T-helper 2 cell treated with Interferon-gamma antibody and Interleukin-4, amounts not matched to agents 5 μg/mL and 100 μg/mL, for 36 hours (primary cell): ENCODE data around the gene ZNF214.
"Not testable (repeated sequence)": the region's sequence is repeated elsewhere in the genome, so short reads cannot be mapped to it uniquely, and the experiment has no call there.

Experiments used
- DNase-seq: peaks from one replicate; pipeline ENCODE4 v3.0.0; 2021; ENCODE audit warnings: low spot score
- H3K27ac Mint-ChIP-seq: one replicate; pipeline ENCODE4 v1.8.0; 2021; ENCODE audit warnings: mild to moderate bottlenecking, mixed read lengths
- H3K27me3 Mint-ChIP-seq: one replicate; pipeline ENCODE4 v1.8.0; 2021; ENCODE audit warnings: low read depth, mixed read lengths
- H3K36me3 Mint-ChIP-seq: one replicate; pipeline ENCODE4 v1.8.0; 2021; ENCODE audit warnings: low read depth, mixed read lengths
- H3K4me1 Mint-ChIP-seq: one replicate; pipeline ENCODE4 v1.8.0; 2021; ENCODE audit warnings: low read depth, mixed read lengths
- H3K4me3 Mint-ChIP-seq: one replicate; pipeline ENCODE4 v1.8.0; 2022; ENCODE audit warnings: mild to moderate bottlenecking, moderate library complexity, mixed read lengths
- H3K9me3 Mint-ChIP-seq: one replicate; pipeline ENCODE4 v1.8.0; 2021; ENCODE audit warnings: mixed read lengths

Gene ZNF214

DNA sequence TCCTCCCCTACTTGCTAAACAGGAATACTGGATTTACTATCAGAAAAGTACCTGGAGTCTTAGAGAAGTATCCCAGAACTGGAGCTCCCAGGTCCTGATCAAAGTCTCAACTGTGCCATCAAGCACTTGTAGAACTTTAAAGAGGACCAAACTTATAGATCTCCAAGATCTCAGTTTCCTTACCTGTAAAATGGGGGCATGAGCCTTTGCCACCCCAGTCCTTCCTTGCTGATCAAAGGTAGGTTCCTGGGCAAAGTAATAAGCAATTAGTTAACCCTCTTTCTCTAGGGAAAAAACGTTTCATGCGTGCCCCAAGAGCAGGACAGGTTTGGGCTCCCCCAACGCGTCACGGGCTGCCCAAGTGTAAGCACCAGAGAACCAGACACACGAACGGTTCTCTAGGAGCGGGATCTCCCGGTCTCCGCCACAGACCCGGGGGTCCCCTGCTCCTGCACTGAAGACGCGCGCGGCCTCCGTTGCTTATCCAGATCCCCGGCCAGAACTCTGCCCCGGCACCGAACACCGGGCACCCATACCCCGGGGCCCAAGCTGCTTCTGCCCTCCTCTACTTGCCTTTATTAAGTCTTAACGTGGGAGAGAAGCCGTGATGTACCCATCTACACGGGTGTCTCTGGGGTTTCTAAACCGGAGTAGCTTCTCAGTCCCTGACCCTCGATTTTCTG lies 505 bp downstream of the ZNF214 start:
- Mint-ChIP-seq H3K27ac (no peak overlapping the region), H3K36me3 (no peaks in the 10 kb centered on the region), H3K4me1 (peaks cover 2% of the 10 kb centered on the region), H3K4me3 (peak overlapping the region; percentile 44), H3K9me3 (no peaks in the 10 kb centered on the region), H3K27me3 (peaks cover 30% of the 10 kb centered on the region)
- DNase-seq, result no peak

DNA sequence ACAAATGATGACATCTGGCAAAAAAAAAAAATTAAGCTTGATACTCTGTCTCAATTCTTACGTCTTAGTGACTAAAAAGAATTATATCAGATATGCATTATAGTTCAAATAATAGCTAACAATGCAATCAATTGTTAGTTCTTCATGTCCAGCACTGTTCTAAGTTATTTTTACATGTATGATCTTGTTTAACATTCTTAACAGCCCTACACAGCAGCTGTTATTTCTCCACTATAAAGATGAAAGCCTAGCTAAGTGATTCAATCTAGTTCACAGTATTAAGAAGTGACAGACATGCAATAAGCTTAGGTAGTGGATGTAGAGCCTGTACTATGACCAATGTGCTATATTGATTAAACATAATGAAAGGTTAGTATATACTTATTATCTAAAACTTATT lies 4.1 kb downstream of the ZNF214 start:
- Mint-ChIP-seq H3K9me3 (no peaks in the 10 kb centered on the region), H3K4me1 (peaks cover 2% of the 10 kb centered on the region), H3K27me3 (peaks cover 25% of the 10 kb centered on the region), H3K36me3 (no peaks in the 10 kb centered on the region), H3K4me3 (no peak overlapping the region), H3K27ac (no peak overlapping the region)
- no peak for DNase-seq

DNA sequence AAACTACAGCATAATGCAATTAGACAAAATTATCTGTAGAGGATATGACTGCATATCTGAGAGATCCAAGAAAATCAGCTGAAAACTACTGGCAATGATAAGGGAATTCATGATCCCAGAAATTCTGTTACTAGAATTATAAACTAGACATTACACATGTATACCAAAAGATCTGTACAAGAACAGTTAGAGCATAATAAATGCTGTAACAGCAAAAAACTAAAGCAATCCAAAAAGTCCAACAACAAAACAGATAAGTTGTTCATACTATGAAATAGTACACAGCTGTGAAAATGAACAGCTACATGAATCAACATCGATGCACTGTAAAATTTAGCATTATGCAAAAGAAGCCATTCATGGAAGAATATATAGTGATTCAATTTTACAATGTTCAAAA lies 6.0 kb downstream of the ZNF214 start:
- Mint-ChIP-seq H3K4me1 (no peaks in the 10 kb centered on the region), H3K4me3 (no peak overlapping the region), H3K9me3 (no peaks in the 10 kb centered on the region), H3K27ac (no peak overlapping the region), H3K36me3 (no peaks in the 10 kb centered on the region), H3K27me3 (peaks cover 8% of the 10 kb centered on the region)
- no peak for DNase-seq

DNA sequence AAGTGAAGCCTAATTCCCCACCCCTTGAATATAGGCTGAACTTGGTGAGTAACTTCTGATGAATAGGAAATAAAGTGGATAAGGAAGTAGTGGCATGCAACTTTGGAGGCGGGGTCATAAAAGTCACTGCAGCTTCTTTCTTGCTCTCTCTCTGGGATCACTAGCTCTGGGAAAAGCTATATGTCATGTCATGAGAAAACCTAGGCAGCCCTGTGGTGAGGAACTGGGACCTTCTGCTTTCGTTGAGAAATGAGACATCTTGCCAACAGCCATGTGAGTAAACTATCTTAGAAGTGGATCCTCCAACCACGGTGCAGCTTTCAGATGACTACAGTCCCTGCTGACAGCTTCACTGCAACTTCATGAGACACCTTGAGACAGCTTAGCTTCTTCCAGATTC lies 15.7 kb downstream of the ZNF214 start:
- H3K27ac Mint-ChIP-seq, result no peak overlapping the region
- H3K36me3 Mint-ChIP-seq, result no peaks in the 10 kb centered on the region
- no peak overlapping the region for H3K4me3 Mint-ChIP-seq
- no peaks in the 10 kb centered on the region for H3K4me1 Mint-ChIP-seq
- no peaks in the 10 kb centered on the region for H3K9me3 Mint-ChIP-seq
- DNase-seq, result no peak
- peaks cover 2% of the 10 kb centered on the region for H3K27me3 Mint-ChIP-seq

DNA sequence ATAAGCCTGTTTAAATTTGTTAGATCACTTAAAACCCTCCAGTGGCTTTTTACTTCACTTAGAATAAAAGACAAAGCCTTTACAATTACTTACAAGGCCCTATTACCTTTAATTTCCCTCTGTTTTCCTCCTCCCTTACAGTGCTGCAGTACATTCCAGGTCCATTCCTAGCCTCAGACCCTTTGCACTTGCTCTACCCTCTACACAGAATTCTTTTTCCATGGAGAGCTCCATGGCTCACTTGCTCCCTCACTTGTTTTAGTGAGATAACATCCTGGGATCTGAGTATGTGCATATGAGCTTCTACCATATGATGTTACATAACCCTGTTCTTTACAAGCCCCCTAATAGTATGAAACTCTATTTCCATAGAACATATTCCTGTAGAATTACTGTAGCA lies 24.4 kb downstream of the ZNF214 start:
- no peak overlapping the region for H3K4me3 Mint-ChIP-seq
- no peak for DNase-seq
- no peaks in the 10 kb centered on the region for H3K36me3 Mint-ChIP-seq
- no peak overlapping the region for H3K27ac Mint-ChIP-seq
- H3K4me1 Mint-ChIP-seq, result no peaks in the 10 kb centered on the region
- H3K27me3 Mint-ChIP-seq, result peaks cover 9% of the 10 kb centered on the region
- no peaks in the 10 kb centered on the region for H3K9me3 Mint-ChIP-seq

DNA sequence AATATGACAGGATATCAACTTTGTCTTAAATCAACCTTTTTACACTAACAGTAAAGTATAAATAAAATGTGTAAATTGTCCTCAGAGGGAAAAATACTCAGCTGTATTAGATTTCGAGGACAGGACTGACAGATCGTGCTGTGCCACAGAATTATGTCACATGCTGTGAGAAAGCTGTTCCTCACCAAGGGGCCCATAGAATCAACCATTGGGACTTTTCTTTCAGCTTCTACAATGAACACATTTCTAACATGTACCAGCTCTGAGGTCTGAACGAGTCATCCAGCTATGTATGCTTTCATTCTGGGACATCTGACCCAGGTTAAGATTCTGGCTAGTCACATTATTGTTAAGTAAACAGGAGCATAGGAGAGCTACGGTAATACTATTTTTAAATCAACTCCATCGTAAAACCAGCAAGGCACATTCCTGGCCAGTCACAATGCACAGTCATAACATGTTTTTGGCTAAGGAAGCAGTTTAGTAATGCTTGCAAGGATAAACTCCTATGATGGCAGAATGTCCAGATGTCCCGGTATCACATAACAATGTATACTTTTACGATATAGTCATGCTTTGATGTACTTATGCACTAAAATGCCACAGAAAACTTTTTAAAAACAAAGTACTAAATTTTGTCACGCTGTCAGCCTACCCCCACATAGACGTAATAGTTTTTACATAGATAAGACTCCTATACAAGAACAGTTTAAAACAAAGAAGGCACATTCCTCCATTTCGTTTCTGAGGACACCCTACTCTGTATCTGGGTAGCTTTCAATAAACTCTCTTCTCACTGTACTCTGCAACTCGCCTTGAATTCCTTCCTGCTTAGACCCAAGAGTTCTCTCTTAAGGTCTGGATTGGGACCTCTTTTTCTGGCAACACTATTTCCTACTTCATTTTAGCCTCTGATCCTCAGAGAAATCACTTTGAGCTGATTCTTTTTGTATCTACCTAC lies 27.4 kb downstream of the ZNF214 start:
- no peak overlapping the region for H3K27ac Mint-ChIP-seq
- H3K4me3 Mint-ChIP-seq, result no peak overlapping the region
- no peaks in the 10 kb centered on the region for H3K9me3 Mint-ChIP-seq
- H3K4me1 Mint-ChIP-seq, result no peaks in the 10 kb centered on the region
- H3K27me3 Mint-ChIP-seq, result no peaks in the 10 kb centered on the region
- H3K36me3 Mint-ChIP-seq, result no peaks in the 10 kb centered on the region
- DNase-seq, result no peak

DNA sequence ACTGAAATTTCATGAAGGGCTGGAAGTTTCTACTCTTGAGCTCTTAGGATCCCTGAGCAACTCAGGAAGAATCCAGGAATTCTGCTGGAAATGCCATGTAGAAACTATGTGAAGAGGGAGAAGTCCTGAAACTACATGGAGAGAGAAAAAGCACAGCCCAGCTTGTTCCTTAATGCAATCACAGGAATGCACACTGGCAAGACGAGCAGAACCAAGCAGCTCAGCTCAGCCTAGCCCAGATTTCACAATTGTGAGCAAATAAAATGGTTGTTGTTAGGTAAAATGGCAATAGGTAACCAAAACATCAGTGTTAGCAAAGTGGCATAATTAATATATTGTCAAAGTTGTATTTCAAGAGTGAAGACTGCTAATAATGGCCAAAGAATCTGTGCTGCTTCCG lies 28.1 kb downstream of the ZNF214 start:
- Mint-ChIP-seq H3K4me3 (no peak overlapping the region), H3K9me3 (no peaks in the 10 kb centered on the region), H3K36me3 (no peaks in the 10 kb centered on the region), H3K4me1 (no peaks in the 10 kb centered on the region), H3K27ac (no peak overlapping the region), H3K27me3 (no peaks in the 10 kb centered on the region)
- DNase-seq, result no peak

DNA sequence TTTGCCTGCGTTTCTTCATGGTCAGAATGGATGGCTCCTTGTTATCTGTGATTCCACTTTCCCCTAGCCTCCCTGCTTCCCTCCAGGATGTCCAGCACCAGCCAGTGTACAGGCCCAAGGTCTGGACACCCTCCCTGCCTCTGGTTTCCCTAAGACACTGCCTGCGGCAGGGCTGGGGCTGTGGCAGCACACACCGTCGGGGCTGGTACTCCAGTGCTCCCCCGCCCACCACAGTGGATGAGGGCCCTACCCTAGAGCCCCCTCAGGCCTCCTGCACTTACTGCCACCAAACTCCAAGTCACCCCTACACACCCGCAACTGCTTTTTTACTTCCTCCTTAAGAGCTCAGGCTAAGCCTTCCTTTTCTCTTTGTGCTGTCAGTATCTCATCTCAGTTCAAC lies 28.9 kb downstream of the ZNF214 start:
- Mint-ChIP-seq H3K9me3 (no peaks in the 10 kb centered on the region), H3K4me1 (no peaks in the 10 kb centered on the region), H3K27me3 (no peaks in the 10 kb centered on the region), H3K27ac (no peak overlapping the region), H3K4me3 (no peak overlapping the region), H3K36me3 (no peaks in the 10 kb centered on the region)
- no peak for DNase-seq

DNA sequence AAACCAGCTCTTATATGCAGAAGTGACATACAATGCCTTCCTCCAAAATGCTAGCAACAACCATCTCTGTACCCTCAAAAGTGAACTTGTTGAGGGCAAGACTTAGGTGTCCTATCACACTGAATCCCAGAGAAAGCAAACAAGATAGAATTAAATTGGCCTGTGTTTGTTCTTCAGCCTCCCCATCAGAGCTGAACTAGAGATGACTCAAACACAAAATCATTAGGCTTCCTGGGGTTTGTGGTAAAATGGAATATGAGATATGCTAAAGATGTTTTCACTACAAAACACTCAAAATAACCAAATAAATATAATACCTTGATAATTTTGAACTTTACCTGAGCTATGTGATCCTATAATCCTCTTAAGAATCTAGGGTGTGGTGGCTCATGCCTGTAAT lies 31.6 kb downstream of the ZNF214 start:
- Mint-ChIP-seq H3K27ac (no peak overlapping the region), H3K4me3 (no peak overlapping the region), H3K36me3 (no peaks in the 10 kb centered on the region), H3K9me3 (no peaks in the 10 kb centered on the region), H3K4me1 (no peaks in the 10 kb centered on the region), H3K27me3 (no peaks in the 10 kb centered on the region)
- no peak for DNase-seq

DNA sequence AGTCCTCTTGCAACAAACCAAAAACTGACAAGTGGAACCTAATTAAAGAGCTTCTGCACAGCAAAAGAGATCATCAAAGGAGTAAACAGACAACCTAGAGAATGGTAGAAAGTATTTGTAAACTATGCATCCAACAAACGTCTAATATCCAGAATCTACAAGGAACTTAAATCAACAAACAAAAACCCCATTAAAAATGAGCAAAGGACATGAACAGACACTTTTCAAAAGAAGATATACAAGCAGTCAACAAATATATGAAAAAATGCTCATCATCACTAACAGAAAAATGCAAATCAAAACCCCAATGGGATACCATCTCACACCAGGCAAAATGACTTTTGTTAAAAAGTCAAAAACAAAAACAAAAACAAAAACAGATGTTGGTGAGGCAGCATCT lies 33.7 kb downstream of the ZNF214 start:
- DNase-seq, result no peak
- no peaks in the 10 kb centered on the region for H3K9me3 Mint-ChIP-seq
- H3K36me3 Mint-ChIP-seq, result no peaks in the 10 kb centered on the region
- no peaks in the 10 kb centered on the region for H3K27me3 Mint-ChIP-seq
- no peak overlapping the region for H3K27ac Mint-ChIP-seq
- no peaks in the 10 kb centered on the region for H3K4me1 Mint-ChIP-seq
- no peak overlapping the region for H3K4me3 Mint-ChIP-seq

DNA sequence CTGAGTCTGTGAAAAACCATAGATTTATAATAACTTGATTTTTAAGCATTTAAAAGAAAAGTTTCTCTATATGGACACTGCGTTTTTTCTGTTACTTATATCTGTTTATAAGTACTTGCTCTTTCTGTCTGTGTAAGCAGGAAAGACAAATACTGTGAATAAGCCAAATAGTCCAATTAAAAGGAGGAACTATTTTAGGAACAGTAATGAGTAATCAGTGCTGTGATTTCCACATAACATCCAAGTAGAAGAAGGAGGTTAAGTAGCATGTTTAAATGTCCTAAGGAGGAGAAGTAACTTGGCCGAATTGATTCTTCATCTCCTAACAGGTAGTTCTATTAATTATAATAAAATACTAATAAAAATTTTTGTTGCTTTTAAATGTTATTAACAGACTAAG lies 40.8 kb downstream of the ZNF214 start:
- Mint-ChIP-seq H3K9me3 (no peaks in the 10 kb centered on the region), H3K27me3 (no peaks in the 10 kb centered on the region), H3K27ac (no peak overlapping the region), H3K36me3 (no peaks in the 10 kb centered on the region), H3K4me3 (no peak overlapping the region), H3K4me1 (no peaks in the 10 kb centered on the region)
- no peak for DNase-seq

DNA sequence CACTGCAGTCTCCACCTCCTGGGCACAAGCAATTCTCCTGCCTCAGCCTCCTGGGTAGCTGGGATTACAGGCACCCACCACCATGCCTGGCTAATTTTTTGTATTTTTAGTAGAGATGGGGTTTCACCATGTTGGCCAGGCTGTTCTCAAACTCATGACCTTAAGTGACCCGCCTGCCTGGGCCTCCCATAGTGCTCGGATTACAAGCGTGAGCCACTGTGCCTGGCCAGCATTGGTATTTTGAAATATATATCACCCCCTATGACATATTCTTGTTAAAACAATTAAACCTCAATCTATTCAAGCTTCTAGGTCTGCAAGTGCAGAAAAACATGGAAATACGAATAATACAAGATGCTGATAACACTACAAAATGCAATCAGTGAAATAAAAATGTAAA lies 50.3 kb downstream of the ZNF214 start:
- H3K9me3 Mint-ChIP-seq, H3K27ac Mint-ChIP-seq, H3K27me3 Mint-ChIP-seq, DNase-seq, H3K36me3 Mint-ChIP-seq, H3K4me3 Mint-ChIP-seq, H3K4me1 Mint-ChIP-seq: not testable (repeated sequence)

DNA sequence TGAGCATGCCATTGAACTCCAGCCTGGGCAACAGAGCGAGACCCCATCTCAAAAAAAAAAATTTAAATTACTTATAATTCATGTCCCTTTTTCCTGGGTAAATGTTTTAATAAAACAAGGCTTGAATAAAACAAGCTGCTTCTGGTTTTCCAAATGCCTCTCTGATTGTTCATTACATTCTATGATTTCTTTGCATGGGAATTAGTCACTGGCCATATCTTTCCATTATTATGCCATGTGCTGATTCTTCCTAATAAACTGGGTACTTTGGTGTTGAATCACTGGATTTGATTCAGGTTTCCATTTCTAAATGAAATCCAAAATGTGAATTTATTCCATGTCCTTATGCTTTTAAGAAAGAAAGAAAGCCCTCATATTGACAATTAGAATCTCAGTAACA lies 51.3 kb downstream of the ZNF214 start:
- DNase-seq, result no peak
- no peaks in the 10 kb centered on the region for H3K27me3 Mint-ChIP-seq
- no peak overlapping the region for H3K4me3 Mint-ChIP-seq
- peaks cover 6% of the 10 kb centered on the region for H3K9me3 Mint-ChIP-seq
- H3K4me1 Mint-ChIP-seq, result no peaks in the 10 kb centered on the region
- H3K36me3 Mint-ChIP-seq, result no peaks in the 10 kb centered on the region
- no peak overlapping the region for H3K27ac Mint-ChIP-seq

DNA sequence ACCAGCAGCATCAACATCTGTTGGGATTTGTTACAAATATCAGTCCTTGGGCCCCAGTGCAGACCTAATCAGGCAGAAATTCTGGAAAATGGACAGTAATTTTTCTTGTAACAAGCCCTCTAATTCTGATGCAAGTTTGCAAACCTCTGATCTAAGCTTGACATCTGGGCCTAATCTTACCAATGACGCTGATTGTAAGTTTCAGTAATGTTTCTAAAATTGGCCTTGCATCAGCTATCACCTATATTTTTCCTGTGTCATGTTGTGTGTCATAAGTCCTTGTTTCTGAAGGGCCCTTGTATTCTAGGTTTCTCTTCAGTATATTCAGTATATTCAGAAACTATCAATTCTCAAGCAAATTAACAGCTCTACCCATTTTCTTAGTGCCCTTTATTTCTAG lies 57.5 kb downstream of the ZNF214 start:
- no peak for DNase-seq
- Mint-ChIP-seq H3K27ac (no peak overlapping the region), H3K36me3 (no peaks in the 10 kb centered on the region), H3K4me1 (no peaks in the 10 kb centered on the region), H3K4me3 (no peak overlapping the region), H3K9me3 (peaks cover under 1% of the 10 kb centered on the region), H3K27me3 (no peaks in the 10 kb centered on the region)
